Endodermal cell (in vitro differentiated cells): Measurements from ENCODE around the gene SRSF7. TPM values are rescaled to one million over a fixed set of nuclear protein-coding genes. Genes with fewer than 3 reads are reported as not detected.

Experiments used
- DNase-seq: peaks from one replicate; pipeline ENCODE4 v3.0.0-alpha.2; 2017
- H3K27ac ChIP-seq: 2 replicates; pipeline ENCODE4 v1.5.1; 2013; ENCODE audit warnings: mild to moderate bottlenecking, low read depth, low read length, moderate library complexity
- H3K27me3 ChIP-seq: 2 replicates; pipeline ENCODE4 v1.6.1; 2013; ENCODE audit warnings: mild to moderate bottlenecking, low read length, moderate library complexity; ENCODE audit not compliant: insufficient read depth, control insufficient read depth, poor library complexity, severe bottlenecking
- H3K36me3 ChIP-seq: 2 replicates; pipeline ENCODE4 v1.7.0; 2013; ENCODE audit warnings: mild to moderate bottlenecking, low read length, moderate library complexity; ENCODE audit not compliant: control insufficient read depth, insufficient read depth
- H3K4me1 ChIP-seq: one replicate; pipeline ENCODE4 v1.7.0; 2013; ENCODE audit warnings: low read length; ENCODE audit not compliant: control insufficient read depth, insufficient read depth
- H3K4me3 ChIP-seq: 2 replicates; pipeline ENCODE4 v1.5.1; 2013; ENCODE audit warnings: mild to moderate bottlenecking, low read length, moderate library complexity
- H3K9ac ChIP-seq: 2 replicates; pipeline ENCODE4 v1.6.1; 2013; ENCODE audit warnings: mild to moderate bottlenecking, low read length, moderate library complexity; ENCODE audit not compliant: poor library complexity, severe bottlenecking; ENCODE audit errors: extremely low read depth
- H3K9me3 ChIP-seq: 2 replicates; pipeline ENCODE4 v1.6.1; 2013; ENCODE audit warnings: mild to moderate bottlenecking, low read length, moderate library complexity; ENCODE audit not compliant: control insufficient read depth
- H3K27ac Mint-ChIP-seq: 2 replicates; pipeline ENCODE4 v1.8.0; 2020; ENCODE audit warnings: mixed read lengths
- H3K27me3 Mint-ChIP-seq: 2 replicates; pipeline ENCODE4 v1.8.0; 2021; ENCODE audit warnings: mild to moderate bottlenecking, mixed read lengths; ENCODE audit not compliant: insufficient read depth
- H3K36me3 Mint-ChIP-seq: 2 replicates; pipeline ENCODE4 v1.8.0; 2020; ENCODE audit warnings: low read depth, mixed read lengths
- H3K4me1 Mint-ChIP-seq: 2 replicates; pipeline ENCODE4 v1.8.0; 2020; ENCODE audit warnings: mixed read lengths
- H3K4me3 Mint-ChIP-seq: 2 replicates; pipeline ENCODE4 v1.8.0; 2020; ENCODE audit warnings: mild to moderate bottlenecking, moderate library complexity, mixed read lengths
- H3K9me3 Mint-ChIP-seq: 2 replicates; pipeline ENCODE4 v1.8.0; 2020; ENCODE audit warnings: mild to moderate bottlenecking, mixed read lengths
- WGBS, 2 experiments: methylation state at CpG; one replicate each; pipeline versions ENCODE4 v1.1.5 to v1.1.7; 2013; ENCODE audit warnings: missing lambda C conversion rate in 2 of 2, mixed read lengths in 1 of 2; ENCODE audit not compliant: insufficient coverage in 1 of 2, insufficient read length in 1 of 2; 5-methylcytosine and 5-hydroxymethylcytosine counted together
- total RNA-seq, 2 donors: library from RNA; stranded (reverse); fragmentation: NEBNext Ultra II Directional in 1 of 2; extraction: Animal tissue kit (Norgen Biotek cat#: 25700) in 1 of 2; gene quantifications; 2 replicates in 1 of 2; 3 replicates in 1 of 2; pipeline ENCODE4 v1.2.1, GENCODE V29; 2021
- TF ChIP-seq, protein P1 (sequence below): fragments of 200-600 bp; sonication (generic); conservative IDR thresholded peaks from 2 replicates; pipeline ENCODE4 v1.5.0; 2021; ENCODE audit warnings: antibody characterized with exemption, mild to moderate bottlenecking

SRSF7 gene
- total RNA-seq, 2 donors from 2014 or later = 306 to 332 TPM

DNA sequence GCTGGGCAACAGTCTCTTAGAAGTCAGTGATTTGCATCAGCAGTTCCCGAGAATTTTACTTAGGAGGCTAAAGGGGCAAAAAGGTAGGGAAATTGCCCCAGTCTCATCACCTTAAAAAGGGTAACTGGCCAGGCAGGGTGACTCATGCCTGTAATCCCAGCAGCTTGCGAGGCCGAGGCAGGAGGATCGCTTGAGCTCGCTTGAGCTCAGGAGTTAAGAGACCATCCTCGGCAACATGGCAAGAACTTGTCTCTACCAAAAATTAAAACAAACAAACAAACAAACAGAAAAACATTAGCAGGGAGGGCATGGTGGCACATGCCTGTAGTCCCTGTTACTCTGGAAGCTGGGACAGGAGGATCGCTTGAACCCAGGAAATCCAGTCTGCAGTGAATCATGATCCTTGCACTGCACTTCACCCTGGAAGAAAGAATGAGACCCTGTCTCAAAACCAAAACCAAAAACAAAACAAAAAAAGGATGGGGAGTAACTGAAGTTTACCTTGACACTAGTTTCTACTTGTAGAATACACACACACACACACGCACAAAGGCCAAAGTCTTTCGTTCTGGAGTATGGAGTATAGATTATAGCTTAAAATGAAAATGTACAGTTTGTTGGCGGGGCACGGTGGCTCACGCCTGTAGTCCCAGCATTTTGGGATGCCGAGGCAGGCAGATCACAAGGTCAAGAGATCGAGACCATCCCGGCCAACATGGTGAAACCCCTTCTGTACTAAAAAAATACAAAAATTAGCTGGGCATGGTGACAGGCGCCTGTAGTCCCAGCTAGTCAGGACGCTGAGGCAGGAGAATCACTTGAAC is 24.1 kb upstream of the SRSF7 start:
- Histone ChIP-seq H3K27me3 (peaks cover 22% of the 10 kb centered on the region), H3K36me3 (no peaks in the 10 kb centered on the region), H3K9ac (no peak overlapping the region), H3K4me3 (no peak overlapping the region), H3K27ac (no peak overlapping the region), H3K9me3 (no peaks in the 10 kb centered on the region), H3K4me1 (peaks cover 3% of the 10 kb centered on the region)
- no peak overlapping the region for H3K4me3 Mint-ChIP-seq
- DNase-seq = no peak
- 90 to 92% methylated on average over 12 to 17 of the region's 17 CpGs for WGBS, 2 experiments
- H3K9me3 Mint-ChIP-seq = no peaks in the 10 kb centered on the region
- peaks cover 18% of the 10 kb centered on the region for H3K27me3 Mint-ChIP-seq
- no peak overlapping the region for H3K27ac Mint-ChIP-seq
- TF ChIP-seq, protein P1, sequence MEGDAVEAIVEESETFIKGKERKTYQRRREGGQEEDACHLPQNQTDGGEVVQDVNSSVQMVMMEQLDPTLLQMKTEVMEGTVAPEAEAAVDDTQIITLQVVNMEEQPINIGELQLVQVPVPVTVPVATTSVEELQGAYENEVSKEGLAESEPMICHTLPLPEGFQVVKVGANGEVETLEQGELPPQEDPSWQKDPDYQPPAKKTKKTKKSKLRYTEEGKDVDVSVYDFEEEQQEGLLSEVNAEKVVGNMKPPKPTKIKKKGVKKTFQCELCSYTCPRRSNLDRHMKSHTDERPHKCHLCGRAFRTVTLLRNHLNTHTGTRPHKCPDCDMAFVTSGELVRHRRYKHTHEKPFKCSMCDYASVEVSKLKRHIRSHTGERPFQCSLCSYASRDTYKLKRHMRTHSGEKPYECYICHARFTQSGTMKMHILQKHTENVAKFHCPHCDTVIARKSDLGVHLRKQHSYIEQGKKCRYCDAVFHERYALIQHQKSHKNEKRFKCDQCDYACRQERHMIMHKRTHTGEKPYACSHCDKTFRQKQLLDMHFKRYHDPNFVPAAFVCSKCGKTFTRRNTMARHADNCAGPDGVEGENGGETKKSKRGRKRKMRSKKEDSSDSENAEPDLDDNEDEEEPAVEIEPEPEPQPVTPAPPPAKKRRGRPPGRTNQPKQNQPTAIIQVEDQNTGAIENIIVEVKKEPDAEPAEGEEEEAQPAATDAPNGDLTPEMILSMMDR = no peak
- peaks cover 9% of the 10 kb centered on the region for H3K4me1 Mint-ChIP-seq
- no peaks in the 10 kb centered on the region for H3K36me3 Mint-ChIP-seq

DNA sequence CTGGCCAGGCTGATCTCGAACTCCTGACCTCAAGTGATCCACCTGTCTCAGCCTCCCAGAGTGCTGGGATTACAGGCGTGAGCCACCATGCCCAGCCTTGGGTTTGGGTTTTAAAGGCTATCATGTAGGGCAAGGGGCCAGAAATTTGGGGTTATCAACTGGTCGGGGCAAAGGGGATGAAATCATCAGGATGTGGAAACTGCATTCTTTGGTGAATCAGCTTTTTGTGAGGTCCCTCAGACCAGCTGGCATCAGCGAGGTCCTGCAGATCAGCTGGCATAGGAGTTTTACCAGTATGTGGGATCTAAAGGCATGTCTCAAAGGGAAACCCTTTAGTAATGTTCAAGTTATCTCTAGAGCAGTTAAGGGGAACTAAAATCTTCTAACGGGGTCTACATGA is 20.5 kb upstream of the SRSF7 start:
- Mint-ChIP-seq H3K27me3 (peaks cover 15% of the 10 kb centered on the region), H3K4me3 (no peak overlapping the region), H3K4me1 (no peaks in the 10 kb centered on the region), H3K36me3 (no peaks in the 10 kb centered on the region), H3K9me3 (no peaks in the 10 kb centered on the region), H3K27ac (no peak overlapping the region)
- Histone ChIP-seq H3K27ac (no peak overlapping the region), H3K4me1 (no peaks in the 10 kb centered on the region), H3K9me3 (no peaks in the 10 kb centered on the region), H3K27me3 (peaks cover 15% of the 10 kb centered on the region), H3K36me3 (no peaks in the 10 kb centered on the region), H3K4me3 (no peak overlapping the region), H3K9ac (no peak overlapping the region)
- DNase-seq = no peak
- 91 to 96% methylated on average over 3 to 5 of the region's 5 CpGs for WGBS, 2 experiments
- TF ChIP-seq, protein P1 = no peak

DNA sequence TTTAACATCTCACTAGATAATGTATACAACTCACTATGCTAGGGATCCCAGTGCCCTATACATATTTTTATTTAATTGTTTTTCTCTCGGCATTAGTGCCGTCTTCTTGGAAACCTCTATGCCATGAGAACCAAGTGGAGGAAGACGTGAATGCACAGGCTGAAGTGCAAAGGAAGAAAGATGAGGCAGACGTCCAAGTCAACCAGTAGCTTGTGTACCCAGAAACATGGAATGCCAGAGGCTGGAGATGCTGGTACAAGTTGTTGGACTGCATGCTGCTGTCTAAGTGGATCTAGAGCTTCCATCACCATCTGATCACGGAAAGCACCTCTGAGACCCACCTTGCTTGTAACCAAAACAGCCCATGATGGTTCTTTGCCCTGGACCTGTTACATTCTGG is 14.4 kb upstream of the SRSF7 start:
- no peak overlapping the region for H3K4me3 Mint-ChIP-seq
- Histone ChIP-seq H3K4me3 (no peak overlapping the region), H3K9ac (no peak overlapping the region), H3K36me3 (no peaks in the 10 kb centered on the region), H3K9me3 (no peaks in the 10 kb centered on the region), H3K27me3 (no peaks in the 10 kb centered on the region), H3K27ac (no peak overlapping the region), H3K4me1 (no peaks in the 10 kb centered on the region)
- TF ChIP-seq, protein P1 = no peak
- H3K27me3 Mint-ChIP-seq = no peaks in the 10 kb centered on the region
- H3K27ac Mint-ChIP-seq = no peak overlapping the region
- H3K4me1 Mint-ChIP-seq = no peaks in the 10 kb centered on the region
- 93 to 98% methylated on average over 4 to 5 of the region's 5 CpGs for WGBS, 2 experiments
- H3K9me3 Mint-ChIP-seq = no peaks in the 10 kb centered on the region
- no peak for DNase-seq
- no peaks in the 10 kb centered on the region for H3K36me3 Mint-ChIP-seq
